LHCN-M2 (cell line): ENCODE results near the gene PLEKHG3. TPM values are rescaled to one million over a fixed set of nuclear protein-coding genes. Genes with fewer than 3 reads are reported as not detected.
"Not testable (repeated sequence)": the region's sequence is repeated elsewhere in the genome, so short reads cannot be mapped to it uniquely, and the experiment has no call there.

Experiments
- DNase-seq: peaks from one replicate; pipeline ENCODE4 v3.0.0-alpha.2; 2012; ENCODE audit warnings: low read depth
- total RNA-seq: library from RNA; depleted of rRNA; stranded (reverse); fragments of >200 nt; gene quantifications from 2 replicates; pipeline ENCODE4 v1.2.3, GENCODE V29; 2014

The PLEKHG3 gene
- total RNA-seq, 1 experiment from 2014 or later = 6.0 TPM

- DNase-seq = no peak
These were observed 16.2 kb upstream of the PLEKHG3 start for GRCh38 chr14:64688031-64688430.

GRCh38 chr14:64688811-64689281 is 15.4 kb upstream of the PLEKHG3 start:
- DNase-seq = no peak

- DNase-seq = no peak
These were observed 14.9 kb upstream of the PLEKHG3 start for GRCh38 chr14:64689289-64689688.

GRCh38 chr14:64690607-64691006 is 13.6 kb upstream of the PLEKHG3 start:
- not testable (repeated sequence) for DNase-seq

- no peak for DNase-seq
These were observed 12.8 kb upstream of the PLEKHG3 start for GRCh38 chr14:64691376-64691775.

GRCh38 chr14:64692189-64692985 is 11.8 kb upstream of the PLEKHG3 start:
- DNase-seq = no peak

- no peak for DNase-seq
These were observed 11.0 kb upstream of the PLEKHG3 start for GRCh38 chr14:64692986-64693809.

GRCh38 chr14:64693810-64694165 is 10.4 kb upstream of the PLEKHG3 start:
- no peak for DNase-seq

- DNase-seq = no peak
These were observed 9.2 kb upstream of the PLEKHG3 start for GRCh38 chr14:64695071-64695470.

- no peak for DNase-seq
These were observed 7.8 kb upstream of the PLEKHG3 start for GRCh38 chr14:64696355-64696857.

GRCh38 chr14:64698903-64699302 is 5.3 kb upstream of the PLEKHG3 start:
- DNase-seq = no peak

GRCh38 chr14:64700290-64700689 is 3.9 kb upstream of the PLEKHG3 start:
- no peak for DNase-seq

- no peak for DNase-seq
These were observed 3.3 kb upstream of the PLEKHG3 start for GRCh38 chr14:64700894-64701293.

- DNase-seq = no peak
These were observed 2.6 kb upstream of the PLEKHG3 start for GRCh38 chr14:64701660-64702059.

- DNase-seq = no peak
These were observed 1.5 kb upstream of the PLEKHG3 start for GRCh38 chr14:64702493-64703394.

- DNase-seq = no peak
These were observed 655 bp upstream of the PLEKHG3 start for GRCh38 chr14:64703395-64704142.

GRCh38 chr14:64704743-64705380 is 638 bp downstream of the PLEKHG3 start:
- peak; percentile 8 for DNase-seq

GRCh38 chr14:64705381-64706118 is 1.3 kb downstream of the PLEKHG3 start:
- no peak for DNase-seq

- DNase-seq = no peak
These were observed 1.9 kb downstream of the PLEKHG3 start for GRCh38 chr14:64706119-64706592.
